Mucosa of rectum (tissue), 2 donors: ENCODE data around the gene BCO2.
"Not testable (repeated sequence)": the region's sequence is repeated elsewhere in the genome, so short reads cannot be mapped to it uniquely, and the experiment has no call there.

Source experiments
- H3K27ac ChIP-seq, 2 donors: one replicate each; pipeline ENCODE4 v1.7.0; 2013; ENCODE audit warnings: inconsistent platforms in 2 of 2, low read depth in 2 of 2, low read length in 2 of 2
- H3K27me3 ChIP-seq, 2 donors: one replicate each; pipeline ENCODE4 v1.7.0; 2013; ENCODE audit warnings: low read length in 2 of 2; ENCODE audit not compliant: control insufficient read depth in 2 of 2, insufficient read depth in 2 of 2
- H3K36me3 ChIP-seq, 2 donors: one replicate each; pipeline ENCODE4 v1.7.0; 2013; ENCODE audit warnings: low read length in 2 of 2; ENCODE audit not compliant: control insufficient read depth in 2 of 2, insufficient read depth in 2 of 2
- H3K4me1 ChIP-seq, 2 donors: one replicate each; pipeline ENCODE4 v1.7.0; 2013; ENCODE audit warnings: low read length in 2 of 2, mild to moderate bottlenecking in 1 of 2; ENCODE audit not compliant: control insufficient read depth in 2 of 2, insufficient read depth in 2 of 2
- H3K4me3 ChIP-seq, 2 donors: one replicate each; pipeline ENCODE4 v1.7.0; 2013; ENCODE audit warnings: low read length in 2 of 2
- H3K9ac ChIP-seq, 2 donors: one replicate each; pipeline ENCODE4 v1.7.0; 2013; ENCODE audit warnings: low read length in 2 of 2, low read depth in 1 of 2, mild to moderate bottlenecking in 1 of 2
- H3K9me3 ChIP-seq, 2 donors: one replicate each; pipeline ENCODE4 v1.7.0; 2013; ENCODE audit warnings: low read length in 2 of 2; ENCODE audit not compliant: control insufficient read depth in 2 of 2
- donor health status: healthy.
- donor health status: Normal muscosa, but diverticular disease.

Gene BCO2

DNA sequence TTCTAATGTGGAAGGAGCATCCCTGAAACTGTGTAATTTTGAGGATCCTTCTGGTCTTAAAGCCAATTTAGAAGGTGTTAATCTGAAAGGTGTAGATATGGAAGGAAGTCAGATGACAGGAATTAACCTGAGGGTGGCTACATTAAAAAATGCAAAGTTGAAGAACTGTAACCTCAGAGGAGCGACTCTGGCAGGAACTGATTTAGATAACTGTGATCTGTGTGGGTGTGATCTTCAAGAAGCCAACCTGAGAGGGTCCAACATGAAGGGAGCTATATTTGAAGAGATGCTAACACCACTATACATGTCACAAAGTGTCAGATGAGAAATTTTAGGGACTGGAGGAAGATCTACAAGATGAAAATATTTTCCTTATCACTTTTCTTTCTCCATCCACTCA lies 7.6 kb downstream of the BCO2 start:
- Histone ChIP-seq H3K36me3 (no peaks in the 10 kb centered on the region), H3K4me3 (no peak overlapping the region), H3K27ac (no peak overlapping the region), H3K4me1 (no peaks in the 10 kb centered on the region), H3K9ac (no peak overlapping the region), H3K27me3 (no peaks in the 10 kb centered on the region), H3K9me3 (no peaks in the 10 kb centered on the region)

DNA sequence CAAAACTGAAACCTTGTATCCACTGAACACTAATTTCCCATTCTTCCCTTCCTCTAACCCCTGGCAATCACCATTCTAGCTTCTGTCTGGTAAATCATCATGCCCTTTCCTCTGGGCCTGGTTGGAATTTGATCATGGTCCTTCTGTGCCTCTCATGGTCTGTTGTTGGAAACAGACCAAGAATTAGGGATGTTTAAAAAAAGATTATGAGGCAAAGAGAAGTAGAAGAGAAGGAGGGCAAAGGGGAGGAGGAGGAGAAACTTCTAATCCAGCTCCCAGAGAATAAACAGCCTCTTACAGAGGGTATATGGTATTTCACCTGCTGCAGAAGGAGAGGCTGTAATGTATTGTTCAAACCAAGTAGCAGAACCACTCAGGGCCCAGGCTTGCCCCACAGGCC lies 10.6 kb downstream of the BCO2 start:
- Histone ChIP-seq H3K4me1 (no peaks in the 10 kb centered on the region), H3K4me3 (no peak overlapping the region), H3K9ac (no peak overlapping the region), H3K36me3 (no peaks in the 10 kb centered on the region), H3K27ac (no peak overlapping the region), H3K27me3 (no peaks in the 10 kb centered on the region), H3K9me3 (no peaks in the 10 kb centered on the region)

DNA sequence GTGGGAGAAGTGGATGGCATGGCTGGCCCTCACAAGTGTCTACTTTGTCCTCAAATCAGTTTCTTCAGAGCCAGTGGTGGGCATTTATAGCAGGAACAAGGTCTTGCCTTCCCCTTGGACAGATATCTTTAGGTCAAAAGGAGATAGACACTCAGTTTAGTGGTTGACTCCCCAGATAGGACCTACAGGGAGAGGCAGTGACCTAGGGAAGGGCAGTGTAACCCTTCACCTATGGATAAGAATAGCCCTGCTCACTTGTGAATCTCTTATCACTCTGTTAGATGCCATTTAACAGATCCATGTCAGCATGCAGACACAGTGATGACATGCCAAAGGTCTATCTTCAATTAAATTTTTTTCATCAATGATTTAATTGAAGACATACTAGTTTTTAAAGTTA lies 11.0 kb downstream of the BCO2 start:
- Histone ChIP-seq H3K36me3 (no peaks in the 10 kb centered on the region), H3K27ac (no peak overlapping the region), H3K9me3 (no peaks in the 10 kb centered on the region), H3K27me3 (no peaks in the 10 kb centered on the region), H3K9ac (no peak overlapping the region), H3K4me1 (no peaks in the 10 kb centered on the region), H3K4me3 (no peak overlapping the region)

DNA sequence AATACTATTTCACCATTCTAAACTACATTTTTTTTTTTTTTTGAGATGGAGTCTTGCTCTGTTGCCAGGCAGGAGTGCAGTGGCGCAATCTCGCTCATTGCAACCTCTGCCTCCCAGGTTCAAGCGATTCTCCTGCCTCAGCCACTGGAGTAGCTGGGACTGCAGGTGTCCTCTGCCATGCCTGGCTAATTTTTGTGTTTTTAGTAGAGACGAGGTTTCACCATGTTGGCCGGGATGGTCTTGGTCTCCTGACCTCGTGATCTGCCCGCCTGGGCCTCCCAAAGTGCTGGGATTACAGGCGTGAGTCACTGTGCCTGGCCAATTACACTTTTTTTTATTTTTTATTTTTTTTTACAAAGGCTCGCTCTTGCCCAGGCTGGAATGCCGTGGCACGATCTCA lies 19.8 kb downstream of the BCO2 start:
- H3K9ac ChIP-seq, H3K27me3 ChIP-seq, H3K9me3 ChIP-seq, H3K4me1 ChIP-seq, H3K27ac ChIP-seq, H3K4me3 ChIP-seq, H3K36me3 ChIP-seq: not testable (repeated sequence)

DNA sequence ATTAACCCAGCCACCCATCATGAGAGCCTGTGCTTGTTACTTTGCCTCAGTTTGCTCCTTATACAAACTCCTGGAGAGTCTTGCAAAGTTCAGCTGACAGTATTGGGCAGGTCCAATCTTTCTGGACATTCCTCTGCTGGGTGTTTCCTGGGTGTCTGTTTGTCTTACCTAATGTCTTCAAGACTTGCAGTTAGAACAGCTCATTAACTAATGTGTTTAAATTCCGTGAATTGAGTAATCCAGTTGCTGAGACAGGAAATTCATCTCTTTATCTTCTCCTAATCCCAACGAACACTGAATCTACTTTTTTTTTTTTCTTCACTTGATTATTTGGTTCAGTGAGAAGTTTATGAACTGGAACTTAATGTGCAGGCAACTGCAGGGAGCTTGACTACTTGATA lies 20.6 kb downstream of the BCO2 start:
- Histone ChIP-seq H3K36me3 (no peaks in the 10 kb centered on the region), H3K9me3 (no peaks in the 10 kb centered on the region), H3K4me1 (no peaks in the 10 kb centered on the region), H3K9ac (no peak overlapping the region), H3K27me3 (no peaks in the 10 kb centered on the region), H3K27ac (no peak overlapping the region), H3K4me3 (no peak overlapping the region)

DNA sequence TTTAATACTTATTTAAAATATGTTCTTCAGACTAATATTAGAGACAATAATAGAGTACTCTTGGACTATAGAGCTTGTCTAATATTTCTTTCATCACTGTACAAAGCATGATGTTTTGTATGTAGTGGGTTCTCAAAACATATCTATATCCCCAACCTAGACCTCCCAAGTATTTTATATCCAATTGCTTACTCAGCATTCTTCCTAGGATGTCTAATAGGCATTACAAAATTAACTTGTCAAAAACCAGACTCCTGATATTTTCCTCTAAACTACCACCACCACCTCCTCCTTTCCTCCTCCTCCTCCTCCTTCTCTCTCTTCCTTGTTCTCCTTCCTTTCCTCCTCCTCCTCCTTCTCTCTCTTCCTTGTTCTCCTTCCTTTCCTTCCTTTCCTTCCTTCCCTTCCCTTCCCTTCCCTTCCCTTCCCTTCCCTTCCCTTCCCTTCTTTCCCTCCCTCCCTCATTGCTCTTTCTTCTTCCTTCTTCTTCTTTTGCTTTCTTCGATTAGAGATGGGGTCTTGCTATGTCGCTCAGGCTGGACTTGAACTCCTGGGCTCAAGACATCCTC lies 21.3 kb downstream of the BCO2 start:
- H3K4me3 ChIP-seq, result no peak overlapping the region
- no peaks in the 10 kb centered on the region for H3K27me3 ChIP-seq
- H3K4me1 ChIP-seq, result no peaks in the 10 kb centered on the region
- H3K36me3 ChIP-seq, result no peaks in the 10 kb centered on the region
- H3K9ac ChIP-seq, result no peak overlapping the region
- H3K9me3 ChIP-seq, result no peaks in the 10 kb centered on the region
- no peak overlapping the region for H3K27ac ChIP-seq

DNA sequence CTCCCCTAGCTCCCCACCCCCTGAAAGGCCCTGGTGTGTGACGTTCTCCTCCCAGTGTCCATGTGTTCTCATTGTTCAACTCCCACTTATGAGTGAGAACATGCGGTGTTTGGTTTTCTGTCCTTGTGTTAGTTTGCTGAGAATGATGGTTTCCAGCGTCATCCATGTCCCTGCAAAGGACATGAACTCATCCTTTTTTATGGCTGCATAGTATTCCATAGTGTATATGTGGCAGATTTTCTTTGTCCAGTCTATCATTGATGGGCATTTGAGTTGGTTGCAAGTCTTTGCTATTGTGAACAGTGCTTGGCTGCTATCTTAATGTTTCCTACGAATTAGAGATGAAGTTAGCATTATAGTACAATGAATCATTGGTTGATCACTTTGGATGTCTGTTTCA lies 23.8 kb downstream of the BCO2 start:
- not testable (repeated sequence) for H3K9ac ChIP-seq, H3K27ac ChIP-seq, H3K9me3 ChIP-seq, H3K4me3 ChIP-seq, H3K27me3 ChIP-seq, H3K36me3 ChIP-seq, H3K4me1 ChIP-seq

DNA sequence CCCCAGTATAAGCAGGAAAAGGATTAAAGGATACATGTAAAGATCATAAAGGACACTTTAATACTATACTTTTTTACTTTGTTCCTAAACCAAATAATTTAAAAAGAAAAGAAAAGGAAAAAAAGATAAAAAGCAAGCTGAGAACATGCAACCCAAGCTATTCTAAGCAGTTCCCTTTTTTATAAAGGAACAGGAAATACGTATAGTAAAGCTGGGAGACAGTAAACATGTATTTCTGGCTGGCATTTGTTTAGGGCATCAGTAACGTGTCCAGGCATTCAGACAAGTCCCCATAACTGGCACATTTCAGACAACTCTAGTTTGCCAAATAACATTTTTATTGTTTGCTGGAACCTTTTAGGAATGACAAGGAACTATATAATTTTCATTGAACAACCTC lies 24.9 kb downstream of the BCO2 start:
- Histone ChIP-seq H3K36me3 (no peaks in the 10 kb centered on the region), H3K4me3 (no peak overlapping the region), H3K27me3 (no peaks in the 10 kb centered on the region)

DNA sequence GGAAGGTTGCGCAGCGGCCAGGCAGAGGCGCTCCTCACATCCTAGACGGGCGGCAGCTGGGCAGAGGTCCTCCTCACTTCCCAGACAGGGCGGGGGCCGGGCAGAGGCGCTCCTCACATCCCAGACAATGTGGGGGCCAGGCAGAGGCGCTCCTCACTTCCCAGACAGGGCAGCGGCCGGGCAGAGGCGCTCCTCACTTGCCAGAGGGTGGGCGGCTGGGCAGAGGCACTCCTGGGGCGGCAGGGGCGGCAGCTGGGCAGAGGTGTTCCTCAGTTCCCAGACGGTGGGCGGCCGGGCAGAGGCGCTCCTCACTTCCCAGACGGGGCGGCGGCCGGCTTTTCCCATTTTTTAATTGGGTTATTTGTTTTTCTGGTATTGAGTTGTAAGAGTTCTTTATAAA lies 30.8 kb downstream of the BCO2 start:
- H3K4me1 ChIP-seq, result no peaks in the 10 kb centered on the region
- no peak overlapping the region for H3K27ac ChIP-seq
- H3K36me3 ChIP-seq, result no peaks in the 10 kb centered on the region
- no peak overlapping the region for H3K9ac ChIP-seq
- H3K27me3 ChIP-seq, result no peaks in the 10 kb centered on the region
- H3K9me3 ChIP-seq, result no peaks in the 10 kb centered on the region
- H3K4me3 ChIP-seq, result no peak overlapping the region

More for the DNA sequence above, 24.9 kb downstream of the BCO2 start:
- H3K4me1 ChIP-seq, result no peaks in the 10 kb centered on the region
- H3K27ac ChIP-seq, result no peak overlapping the region
- no peak overlapping the region for H3K9ac ChIP-seq
- no peaks in the 10 kb centered on the region for H3K9me3 ChIP-seq

DNA sequence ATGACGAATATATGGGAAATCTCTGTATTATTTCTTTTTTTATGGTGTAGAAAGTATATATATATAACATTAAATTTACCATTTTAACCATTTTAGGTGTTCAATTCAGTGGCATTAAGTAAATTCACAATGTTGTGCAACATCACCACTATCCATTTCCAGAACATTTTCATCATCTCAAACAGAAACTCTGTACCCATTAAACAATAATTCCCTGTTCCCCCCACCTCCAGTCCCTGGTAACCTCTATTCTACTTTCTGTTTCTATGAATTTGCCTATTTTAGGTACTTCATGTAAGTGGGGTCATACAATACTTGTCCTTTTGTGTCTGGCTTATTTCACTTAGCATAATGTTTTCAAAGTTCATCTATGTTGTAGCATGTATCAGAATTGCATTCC lies 35.6 kb downstream of the BCO2 start:
- no peaks in the 10 kb centered on the region for H3K9me3 ChIP-seq
- no peak overlapping the region for H3K4me3 ChIP-seq
- H3K27me3 ChIP-seq, result no peaks in the 10 kb centered on the region
- H3K4me1 ChIP-seq, result no peaks in the 10 kb centered on the region
- H3K36me3 ChIP-seq, result no peaks in the 10 kb centered on the region
- no peak overlapping the region for H3K9ac ChIP-seq
- no peak overlapping the region for H3K27ac ChIP-seq

DNA sequence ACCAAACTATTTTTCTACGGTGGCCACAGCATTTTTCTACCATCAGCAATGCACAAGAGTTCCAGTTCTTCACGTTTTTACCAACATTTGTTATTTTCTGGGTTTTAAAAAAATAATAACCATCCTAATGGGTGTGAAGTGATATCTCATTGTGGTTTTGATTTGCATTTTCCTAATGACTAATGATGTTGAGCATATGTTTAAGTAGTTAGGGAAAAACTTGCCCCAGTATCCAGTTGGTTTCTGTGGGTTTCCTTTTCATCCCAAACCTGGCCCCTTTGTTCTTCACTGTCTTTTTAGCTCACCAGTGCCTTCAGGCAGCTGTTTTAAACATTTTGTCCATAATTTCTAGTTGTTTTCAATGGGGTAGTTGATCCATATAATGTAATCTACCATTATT lies 36.2 kb downstream of the BCO2 start:
- no peaks in the 10 kb centered on the region for H3K4me1 ChIP-seq
- no peak overlapping the region for H3K27ac ChIP-seq
- no peak overlapping the region for H3K9ac ChIP-seq
- no peak overlapping the region for H3K4me3 ChIP-seq
- H3K27me3 ChIP-seq, result no peaks in the 10 kb centered on the region
- no peaks in the 10 kb centered on the region for H3K9me3 ChIP-seq
- H3K36me3 ChIP-seq, result no peaks in the 10 kb centered on the region
